ENCODE data around the gene PPM1K. TPM values are rescaled to one million over a fixed set of nuclear protein-coding genes. Genes with fewer than 3 reads are reported as not detected.

Gene PPM1K
- total RNA-seq, 4 donors from 2014 or later: 18.9 to 59.3 (median 38.2) TPM

- Histone ChIP-seq H3K36me3 (no peaks in the 10 kb centered on the region), H3K27me3 (no peaks in the 10 kb centered on the region), H3K9me3 (no peaks in the 10 kb centered on the region), H3K4me3 (peak overlapping the region; percentile 1 to 34), H3K27ac (peak overlapping the region; percentile 44 to 74 (median 62)), H3K4me1 (peaks cover 0 to 11% (median 3%) of the 10 kb centered on the region in 3 donors)
- TF ChIP-seq POLR2A (IDR thresholded peaks at IDR 0.05): no peak
- TF ChIP-seq EP300 (IDR thresholded peaks at IDR 0.05): no peak
- TF ChIP-seq CTCF (IDR thresholded peaks at IDR 0.05): no peak
- no peak for TF ChIP-seq POLR2AphosphoS5 (IDR thresholded peaks at IDR 0.05)
- ATAC-seq: peak; percentile 31
- 27 to 30% methylated on average over 11 to 14 of the region's 14 CpGs for WGBS, 2 donors (ENCODE audit: low coverage in 1 of 2)
Observed at GRCh38 chr4:88230969-88231771, 53.2 kb downstream of the PPM1K start.

GRCh38 chr4:88230461-88230891 lies 53.9 kb downstream of the PPM1K start:
- H3K4me3 ChIP-seq: no peak overlapping the region

GRCh38 chr4:88227734-88228133 lies 56.6 kb downstream of the PPM1K start:
- TF ChIP-seq CTCF (IDR thresholded peaks at IDR 0.05): no peak
- TF ChIP-seq EP300 (IDR thresholded peaks at IDR 0.05): no peak
- no peak for TF ChIP-seq POLR2AphosphoS5 (IDR thresholded peaks at IDR 0.05)
- TF ChIP-seq POLR2A (IDR thresholded peaks at IDR 0.05): no peak
- WGBS, 2 donors (ENCODE audit: low coverage in 1 of 2): 52 to 72% methylated on average over 2 of the region's 2 CpGs
- H3K27me3 ChIP-seq: no peaks in the 10 kb centered on the region
- no peak for ATAC-seq
- H3K4me1 ChIP-seq: peaks cover 0 to 11% (median 3%) of the 10 kb centered on the region in 3 donors
- H3K4me3 ChIP-seq: no peak overlapping the region
- H3K27ac ChIP-seq: no peak overlapping the region
- H3K9me3 ChIP-seq: no peaks in the 10 kb centered on the region
- no peaks in the 10 kb centered on the region for H3K36me3 ChIP-seq

More at GRCh38 chr4:88230461-88230891, 53.9 kb downstream of the PPM1K start:
- Histone ChIP-seq H3K27ac (peak overlapping the region in 1 of 4 donors; percentile 74), H3K27me3 (no peaks in the 10 kb centered on the region), H3K4me1 (peaks cover 0 to 11% (median 3%) of the 10 kb centered on the region in 3 donors), H3K36me3 (no peaks in the 10 kb centered on the region), H3K9me3 (no peaks in the 10 kb centered on the region)
- 78 to 100% methylated on average over 1 of the region's 1 CpG for WGBS, 2 donors (ENCODE audit: low coverage in 1 of 2)
- no peak for ATAC-seq
- no peak for TF ChIP-seq POLR2AphosphoS5 (IDR thresholded peaks at IDR 0.05)
- no peak for TF ChIP-seq POLR2A (IDR thresholded peaks at IDR 0.05)
- TF ChIP-seq EP300 (IDR thresholded peaks at IDR 0.05): no peak
- TF ChIP-seq CTCF (IDR thresholded peaks at IDR 0.05): no peak

GRCh38 chr4:88226143-88226542 lies 58.2 kb downstream of the PPM1K start:
- no peak overlapping the region for H3K4me3 ChIP-seq

More at GRCh38 chr4:88226143-88226542, 58.2 kb downstream of the PPM1K start:
- Histone ChIP-seq H3K9me3 (no peaks in the 10 kb centered on the region), H3K4me1 (peaks cover 0 to 9% (median 0%) of the 10 kb centered on the region in 3 donors), H3K27me3 (no peaks in the 10 kb centered on the region), H3K27ac (no peak overlapping the region), H3K36me3 (no peaks in the 10 kb centered on the region)
- WGBS, 2 donors (ENCODE audit: low coverage in 1 of 2): 83 to 100% methylated on average over 1 of the region's 1 CpG
- ATAC-seq: no peak
- no peak for TF ChIP-seq POLR2AphosphoS5 (IDR thresholded peaks at IDR 0.05)
- no peak for TF ChIP-seq CTCF (IDR thresholded peaks at IDR 0.05)
- no peak for TF ChIP-seq EP300 (IDR thresholded peaks at IDR 0.05)
- TF ChIP-seq POLR2A (IDR thresholded peaks at IDR 0.05): no peak
